HepG2 (cell line): ENCODE results near the gene LGALS1. TPM values are rescaled to one million over a fixed set of nuclear protein-coding genes. Genes with fewer than 3 reads are reported as not detected.

Experiments used
- ATF4 ChIP-seq, 2 experiments: fragments of 450-650 bp in 1 of 2; sonication (generic) in 1 of 2; formaldehyde crosslinking; IDR thresholded peaks; 2 replicates each; pipeline versions ENCODE4 v1.5.0 to v1.8.0; 2020 to 2022; ENCODE audit warnings: mild to moderate bottlenecking in 1 of 2, missing genetic modification reagents in 1 of 2
- CENPT ChIP-seq: sonication (generic); formaldehyde crosslinking; IDR thresholded peaks from 2 replicates; pipeline ENCODE4 v1.8.0; 2022; ENCODE audit warnings: low read depth, mild to moderate bottlenecking, moderate library complexity, missing genetic modification reagents
- CREBL2 ChIP-seq: sonication (generic); formaldehyde crosslinking; IDR thresholded peaks from 2 replicates; pipeline ENCODE4 v1.8.1; 2023; ENCODE audit warnings: missing genetic modification reagents, mild to moderate bottlenecking, borderline replicate concordance
- CSRNP2 ChIP-seq: sonication (generic); formaldehyde crosslinking; conservative IDR thresholded peaks from 2 replicates; pipeline ENCODE4 v1.8.0; 2022; ENCODE audit warnings: low read depth, missing genetic modification reagents
- FLYWCH1 ChIP-seq: sonication (generic); formaldehyde crosslinking; IDR thresholded peaks from 2 replicates; pipeline ENCODE4 v1.8.1; 2023; ENCODE audit warnings: mild to moderate bottlenecking, missing genetic modification reagents
- GABPA ChIP-seq, 2 experiments: IDR thresholded peaks; 2 replicates each; pipeline ENCODE4 v1.6.1; 2011 to 2016; ENCODE audit warnings: low read depth in 2 of 2, low read length in 1 of 2, missing biosample characterization in 1 of 2, missing genetic modification characterization in 1 of 2
- HMGA1 ChIP-seq: sonication (generic); formaldehyde crosslinking; conservative IDR thresholded peaks from 2 replicates; pipeline ENCODE4 v1.4.0; 2020; ENCODE audit warnings: missing genetic modification reagents
- KAT2B ChIP-seq: fragments of 150-350 bp; IDR thresholded peaks from 2 replicates; pipeline ENCODE4 v1.6.1; 2014; ENCODE audit warnings: low read depth, low read length, borderline replicate concordance
- KDM1A ChIP-seq: IDR thresholded peaks from 2 replicates; pipeline ENCODE4 v1.6.1; 2016; ENCODE audit warnings: missing compliant biosample characterization
- KMT2B ChIP-seq: IDR thresholded peaks from 2 replicates; pipeline ENCODE4 v1.6.1; 2016; ENCODE audit warnings: missing genetic modification reagents, missing compliant biosample characterization
- MTA3 ChIP-seq: sonication (generic); formaldehyde crosslinking; IDR thresholded peaks from 2 replicates; pipeline ENCODE4 v1.4.0; 2020; ENCODE audit warnings: missing genetic modification reagents
- NFRKB ChIP-seq: fragments of 450-650 bp; IDR thresholded peaks from 2 replicates; pipeline ENCODE4 v1.6.1; 2017
- SKI ChIP-seq: fragments of 450-650 bp; IDR thresholded peaks from one replicate; pipeline ENCODE4 v1.6.1; 2018; ENCODE audit warnings: mild to moderate bottlenecking; ENCODE audit not compliant: partially characterized antibody
- ZNF18 ChIP-seq: sonication (generic); formaldehyde crosslinking; IDR thresholded peaks from 2 replicates; pipeline ENCODE4 v1.8.0; 2022; ENCODE audit warnings: mild to moderate bottlenecking, missing genetic modification reagents; ENCODE audit not compliant: insufficient replicate concordance
- ZNF280D ChIP-seq: sonication (generic); formaldehyde crosslinking; IDR thresholded peaks from 2 replicates; pipeline ENCODE4 v1.5.1; 2020; ENCODE audit warnings: mild to moderate bottlenecking, missing genetic modification reagents
- ZNF296 ChIP-seq: sonication (generic); formaldehyde crosslinking; conservative IDR thresholded peaks from 2 replicates; pipeline ENCODE4 v1.5.0; 2020; ENCODE audit warnings: mild to moderate bottlenecking, missing genetic modification reagents
- ZNF367 ChIP-seq: sonication (generic); formaldehyde crosslinking; IDR thresholded peaks from 2 replicates; pipeline ENCODE4 v1.4.0; 2020; ENCODE audit warnings: missing genetic modification reagents, borderline replicate concordance
- ZNF441 ChIP-seq: sonication (generic); formaldehyde crosslinking; IDR thresholded peaks from 2 replicates; pipeline ENCODE4 v1.7.0; 2021; ENCODE audit warnings: missing genetic modification reagents, borderline replicate concordance
- ZNF563 ChIP-seq: sonication (generic); formaldehyde crosslinking; IDR thresholded peaks from 2 replicates; pipeline ENCODE4 v1.8.0; 2022; ENCODE audit warnings: mild to moderate bottlenecking, moderate library complexity, missing genetic modification reagents
- ZNF660 ChIP-seq: sonication (generic); formaldehyde crosslinking; IDR thresholded peaks from 2 replicates; pipeline ENCODE4 v1.5.1; 2020; ENCODE audit warnings: mild to moderate bottlenecking, low read depth, missing genetic modification reagents, borderline replicate concordance
- ZNF724P ChIP-seq: sonication (generic); formaldehyde crosslinking; IDR thresholded peaks from 2 replicates; pipeline ENCODE4 v1.8.0; 2022; ENCODE audit warnings: missing genetic modification reagents, borderline replicate concordance
- ZNF850 ChIP-seq: sonication (generic); formaldehyde crosslinking; conservative IDR thresholded peaks from 2 replicates; pipeline ENCODE4 v1.9.0; 2021; ENCODE audit warnings: mild to moderate bottlenecking, missing genetic modification reagents
- polyA plus RNA-seq, 8 experiments: library from polyadenylated mRNA; depleted of rRNA in 3 of 8; stranded (reverse) in 7 of 8; unstranded in 1 of 8; fragments of >200 nt; fragmentation: Illumina TruSeq in 4 of 8; extraction: Trizol in 4 of 8; gene quantifications; 2 replicates each; pipeline versions ENCODE4 v1.2.1 to v1.2.3, GENCODE V29; 2011 to 2016; ENCODE audit warnings: low read depth in 4 of 8, missing spikeins in 1 of 8, mixed read lengths in 1 of 8; ENCODE audit not compliant: insufficient read depth in 1 of 8
- total RNA-seq, 5 experiments: library from RNA; depleted of rRNA; stranded (reverse); fragments of >200 nt; fragmentation: Illumina TruSeq; extraction: Trizol; gene quantifications; 2 replicates each; pipeline ENCODE4 v1.2.3, GENCODE V29; 2016; ENCODE audit warnings: low read depth in 1 of 5

Gene LGALS1
- total and polyA plus RNA-seq, 2 of the 13 experiments (the other 11 are each of a cell fraction or from before 2014, with no cell fraction given), result 103 to 858 TPM

GRCh38 chr22:37633625-37634416 is 41.6 kb upstream of the LGALS1 start (continued):
- TF ChIP-seq ZNF280D (CRISPR knock-in tag) (peak; percentile 71; the same call in 1 of the 2 replicates), ATF4 (CRISPR knock-in tag; IDR thresholded peaks at IDR 0.05) (0 out of 4 replicates have a peak, but pooled peaks of 1 of the 2 experiments have one; percentile 24), ZNF367 (CRISPR knock-in tag) (no peak), KAT2B (no peak), ZNF724P (CRISPR knock-in tag) (no peak), ZNF296 (CRISPR knock-in tag) (0 out of 2 replicates have a peak, but pooled peaks have one; percentile 44), ZNF441 (CRISPR knock-in tag) (no peak), KDM1A (CRISPR knock-in tag) (no peak), ZNF18 (CRISPR knock-in tag) (no peak), CSRNP2 (CRISPR knock-in tag) (no peak), CENPT (CRISPR knock-in tag) (no peak), HMGA1 (CRISPR knock-in tag) (no peak), NFRKB (no peak), MTA3 (CRISPR knock-in tag) (no peak), KMT2B (CRISPR knock-in tag) (0 out of 2 replicates have a peak, but pooled peaks have one; percentile 20), ZNF850 (CRISPR knock-in tag) (no peak), FLYWCH1 (CRISPR knock-in tag) (no peak; the same call in 1 of the 2 replicates), ZNF563 (CRISPR knock-in tag) (peak; percentile 17; the same call in 1 of the 2 replicates), SKI (no peak), CREBL2 (CRISPR knock-in tag) (no peak), GABPA (IDR thresholded peaks at IDR 0.05; ENCODE audit: low read depth, low read length) (peak; percentile 38), GABPA (CRISPR knock-in tag; IDR thresholded peaks at IDR 0.05; ENCODE audit: low read depth) (peak; percentile 84), ZNF660 (CRISPR knock-in tag) (no peak)
